Panc1 (cell line): ENCODE results near the gene OR4N5. TPM values are rescaled to one million over a fixed set of nuclear protein-coding genes. Genes with fewer than 3 reads are reported as not detected.

Source experiments
- ATAC-seq: fragments of 200-7000 bp; cut with Tn5 transposase; 2 replicates; pipeline ENCODE4 v1.9.1; 2020; ENCODE audit warnings: mild to moderate bottlenecking, moderate library complexity
- BruUV-seq: library from RNA; stranded (reverse); fragments of 400-500 nt; replicated peaks from 2 replicates; lab custom pipeline; 2021; lab: Mats Ljungman, UMichigan
- CTCF ChIA-PET: fragments of 300-600 bp; sonication (Branson Sonifier 250); formaldehyde crosslinking; loops from one replicate; lab custom pipeline; 2022; ENCODE audit warnings: antibody characterized with exemption; lab: Charles Lee
- POLR2A ChIA-PET: fragments of 300-600 bp; sonication (Branson Sonifier 250); formaldehyde crosslinking; loops from one replicate; lab custom pipeline; 2022; ENCODE audit warnings: antibody characterized with exemption; lab: Charles Lee
- DNase-seq: peaks from one replicate; pipeline ENCODE4 v3.0.0-alpha.2; 2010; ENCODE audit warnings: low read depth, low spot score
- H3K27ac ChIP-seq: 2 replicates; pipeline ENCODE4 v1.5.1; 2011; ENCODE audit warnings: mild to moderate bottlenecking, low read length, inconsistent platforms
- H3K27me3 ChIP-seq: fragments of 200-500 bp; sonication (Bioruptor generic); 2 replicates; pipeline ENCODE4 v1.6.0; 2014; ENCODE audit warnings: low read length, inconsistent platforms; ENCODE audit not compliant: control insufficient read depth, insufficient read depth
- H3K36me3 ChIP-seq: fragments of 200-500 bp; sonication (Bioruptor generic); 2 replicates; pipeline ENCODE4 v1.5.1; 2014; ENCODE audit warnings: inconsistent platforms, mild to moderate bottlenecking, low read length, moderate library complexity; ENCODE audit not compliant: control insufficient read depth, insufficient read depth
- H3K4me1 ChIP-seq: 2 replicates; pipeline ENCODE4 v1.5.1; 2011; ENCODE audit warnings: inconsistent platforms, mild to moderate bottlenecking, low read length, moderate library complexity; ENCODE audit not compliant: control insufficient read depth, insufficient read depth
- H3K4me3 ChIP-seq, 2 experiments: 2 replicates each; pipeline ENCODE4 v1.5.1; 2011 to 2012; ENCODE audit warnings: low read depth in 2 of 2, low read length in 2 of 2, mild to moderate bottlenecking in 2 of 2, inconsistent platforms in 1 of 2, moderate library complexity in 1 of 2
- H3K9me3 ChIP-seq: fragments of 200-500 bp; sonication (Bioruptor generic); 2 replicates; pipeline ENCODE4 v1.5.1; 2014; ENCODE audit warnings: low read depth, mild to moderate bottlenecking, inconsistent platforms, low read length, moderate library complexity; ENCODE audit not compliant: control insufficient read depth, insufficient read depth
- POLR2AphosphoS5 ChIP-seq: IDR thresholded peaks from 2 replicates; pipeline ENCODE4 v1.6.1; 2012; ENCODE audit warnings: mild to moderate bottlenecking, low read depth, low read length, moderate library complexity
- SIN3A ChIP-seq: IDR thresholded peaks from 2 replicates; pipeline ENCODE4 v1.6.1; 2012; ENCODE audit warnings: low read depth, mild to moderate bottlenecking, low read length, moderate library complexity, borderline replicate concordance; ENCODE audit not compliant: insufficient read depth
- TCF7L2 ChIP-seq: IDR thresholded peaks from 2 replicates; pipeline ENCODE4 v1.6.1; 2011; ENCODE audit warnings: mild to moderate bottlenecking, low read depth, low read length, inconsistent platforms
- in situ Hi-C: cut with HindIII; loops from 2 replicates; pipeline ENCODE4 v1.10.0; 2016; ENCODE audit warnings: low sequenced_read_pairs, low pct_unique_long_range_greater_than_20kb
- intact Hi-C: fragments of 100-400 bp; cut with micrococcal nuclease; formaldehyde crosslinking; loops from one replicate; pipeline ENCODE4 v1.10.0; 2022; ENCODE audit not compliant: unreplicated experiment
- total RNA-seq: library from RNA; stranded (reverse); gene quantifications from one replicate; pipeline ENCODE4 v1.2.1, GENCODE V29; 2021; ENCODE audit not compliant: unreplicated experiment
- TF ChIP-seq, protein P1 (sequence below), 2 experiments: IDR thresholded peaks; 2 replicates each; pipeline ENCODE4 v1.6.1; 2011 to 2012; ENCODE audit warnings: low read depth in 2 of 2, control low read depth in 1 of 2, low read length in 1 of 2, mild to moderate bottlenecking in 1 of 2, moderate library complexity in 1 of 2; ENCODE audit not compliant: insufficient read depth in 1 of 2
- TF ChIP-seq, protein P2 (sequence below): fragments of 450-650 bp; IDR thresholded peaks from 2 replicates; pipeline ENCODE4 v1.5.1; 2017; ENCODE audit warnings: mild to moderate bottlenecking

OR4N5 gene
- total RNA-seq, 1 experiment from 2014 or later, result not detected

DNA sequence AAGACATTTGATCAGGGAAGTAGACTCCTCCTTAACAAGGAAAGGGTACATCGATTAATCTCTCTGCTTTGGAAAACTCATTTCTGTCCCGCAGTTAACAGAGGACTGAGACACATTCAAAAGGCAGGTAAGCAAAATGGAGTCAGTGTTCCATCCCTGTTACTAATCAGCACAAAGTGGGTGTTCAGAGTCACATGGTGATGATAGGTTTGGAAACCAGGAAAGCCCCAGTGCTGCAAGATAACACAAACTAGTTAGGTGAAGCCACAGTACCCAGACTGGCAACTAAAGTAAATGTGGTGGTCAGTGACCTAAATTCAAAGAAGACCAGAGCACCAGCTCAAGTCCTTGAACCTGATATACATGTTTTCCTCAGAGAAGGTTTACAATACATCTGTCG, 26.3 kb upstream of the OR4N5 start:
- no peak overlapping the region for H3K4me3 ChIP-seq
- no peaks in the 10 kb centered on the region for H3K36me3 ChIP-seq
- TF ChIP-seq, protein P1, sequence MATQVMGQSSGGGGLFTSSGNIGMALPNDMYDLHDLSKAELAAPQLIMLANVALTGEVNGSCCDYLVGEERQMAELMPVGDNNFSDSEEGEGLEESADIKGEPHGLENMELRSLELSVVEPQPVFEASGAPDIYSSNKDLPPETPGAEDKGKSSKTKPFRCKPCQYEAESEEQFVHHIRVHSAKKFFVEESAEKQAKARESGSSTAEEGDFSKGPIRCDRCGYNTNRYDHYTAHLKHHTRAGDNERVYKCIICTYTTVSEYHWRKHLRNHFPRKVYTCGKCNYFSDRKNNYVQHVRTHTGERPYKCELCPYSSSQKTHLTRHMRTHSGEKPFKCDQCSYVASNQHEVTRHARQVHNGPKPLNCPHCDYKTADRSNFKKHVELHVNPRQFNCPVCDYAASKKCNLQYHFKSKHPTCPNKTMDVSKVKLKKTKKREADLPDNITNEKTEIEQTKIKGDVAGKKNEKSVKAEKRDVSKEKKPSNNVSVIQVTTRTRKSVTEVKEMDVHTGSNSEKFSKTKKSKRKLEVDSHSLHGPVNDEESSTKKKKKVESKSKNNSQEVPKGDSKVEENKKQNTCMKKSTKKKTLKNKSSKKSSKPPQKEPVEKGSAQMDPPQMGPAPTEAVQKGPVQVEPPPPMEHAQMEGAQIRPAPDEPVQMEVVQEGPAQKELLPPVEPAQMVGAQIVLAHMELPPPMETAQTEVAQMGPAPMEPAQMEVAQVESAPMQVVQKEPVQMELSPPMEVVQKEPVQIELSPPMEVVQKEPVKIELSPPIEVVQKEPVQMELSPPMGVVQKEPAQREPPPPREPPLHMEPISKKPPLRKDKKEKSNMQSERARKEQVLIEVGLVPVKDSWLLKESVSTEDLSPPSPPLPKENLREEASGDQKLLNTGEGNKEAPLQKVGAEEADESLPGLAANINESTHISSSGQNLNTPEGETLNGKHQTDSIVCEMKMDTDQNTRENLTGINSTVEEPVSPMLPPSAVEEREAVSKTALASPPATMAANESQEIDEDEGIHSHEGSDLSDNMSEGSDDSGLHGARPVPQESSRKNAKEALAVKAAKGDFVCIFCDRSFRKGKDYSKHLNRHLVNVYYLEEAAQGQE (IDR thresholded peaks at IDR 0.05; ENCODE audit: insufficient read depth in 1 of 2, low read depth in 2 of 2, low read length in 1 of 2), result no peak
- no peak overlapping the region for H3K27ac ChIP-seq
- in situ Hi-C loops (no loop called here), intact Hi-C loops (no loop called here)
- no peaks in the 10 kb centered on the region for H3K4me1 ChIP-seq
- CTCF ChIA-PET, result no interaction called here
- POLR2A ChIA-PET, result no interaction called here
- DNase-seq (no peak), ATAC-seq (no peak)
- H3K9me3 ChIP-seq, result no peaks in the 10 kb centered on the region
- BruUV-seq, result no TSS peak
- H3K27me3 ChIP-seq, result no peaks in the 10 kb centered on the region

DNA sequence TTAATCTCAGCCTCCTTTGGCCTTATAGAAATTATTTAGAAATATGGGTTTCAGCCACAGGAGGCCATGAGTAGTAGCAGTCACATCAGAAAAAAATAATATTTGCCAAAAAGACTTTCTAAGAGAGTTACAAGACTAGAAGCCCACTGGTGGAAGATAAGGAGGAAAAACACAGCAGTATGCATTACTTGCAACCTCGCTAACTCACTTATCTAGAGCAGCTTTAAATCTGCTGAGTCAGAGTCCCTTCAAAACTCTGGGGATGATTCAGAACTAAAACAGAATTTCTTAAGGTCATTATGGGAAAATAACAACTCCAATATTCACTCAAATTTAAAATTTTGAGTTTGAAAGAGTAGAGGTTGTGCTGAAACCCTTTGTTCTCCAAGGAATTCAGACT, 21.9 kb upstream of the OR4N5 start:
- ChIA-PET CTCF (no interaction called here), POLR2A (no interaction called here)
- H3K36me3 ChIP-seq, result no peaks in the 10 kb centered on the region
- intact Hi-C loops (no loop called here), in situ Hi-C loops (no loop called here)
- DNase-seq (no peak), ATAC-seq (no peak)
- no peaks in the 10 kb centered on the region for H3K4me1 ChIP-seq
- H3K9me3 ChIP-seq, result no peaks in the 10 kb centered on the region
- no peak overlapping the region for H3K27ac ChIP-seq
- H3K27me3 ChIP-seq, result no peaks in the 10 kb centered on the region
- no peak overlapping the region for H3K4me3 ChIP-seq
- no TSS peak for BruUV-seq
- TF ChIP-seq SIN3A, result no peak
- TF ChIP-seq, protein P1 (IDR thresholded peaks at IDR 0.05; ENCODE audit: insufficient read depth in 1 of 2, low read depth in 2 of 2, low read length in 1 of 2), result no peak
- TF ChIP-seq TCF7L2, result no peak
- no peak for TF ChIP-seq POLR2AphosphoS5
- TF ChIP-seq, protein P2, sequence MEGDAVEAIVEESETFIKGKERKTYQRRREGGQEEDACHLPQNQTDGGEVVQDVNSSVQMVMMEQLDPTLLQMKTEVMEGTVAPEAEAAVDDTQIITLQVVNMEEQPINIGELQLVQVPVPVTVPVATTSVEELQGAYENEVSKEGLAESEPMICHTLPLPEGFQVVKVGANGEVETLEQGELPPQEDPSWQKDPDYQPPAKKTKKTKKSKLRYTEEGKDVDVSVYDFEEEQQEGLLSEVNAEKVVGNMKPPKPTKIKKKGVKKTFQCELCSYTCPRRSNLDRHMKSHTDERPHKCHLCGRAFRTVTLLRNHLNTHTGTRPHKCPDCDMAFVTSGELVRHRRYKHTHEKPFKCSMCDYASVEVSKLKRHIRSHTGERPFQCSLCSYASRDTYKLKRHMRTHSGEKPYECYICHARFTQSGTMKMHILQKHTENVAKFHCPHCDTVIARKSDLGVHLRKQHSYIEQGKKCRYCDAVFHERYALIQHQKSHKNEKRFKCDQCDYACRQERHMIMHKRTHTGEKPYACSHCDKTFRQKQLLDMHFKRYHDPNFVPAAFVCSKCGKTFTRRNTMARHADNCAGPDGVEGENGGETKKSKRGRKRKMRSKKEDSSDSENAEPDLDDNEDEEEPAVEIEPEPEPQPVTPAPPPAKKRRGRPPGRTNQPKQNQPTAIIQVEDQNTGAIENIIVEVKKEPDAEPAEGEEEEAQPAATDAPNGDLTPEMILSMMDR, result no peak
